Measurements from ENCODE around the gene MORN5.

The MORN5 gene

DNA sequence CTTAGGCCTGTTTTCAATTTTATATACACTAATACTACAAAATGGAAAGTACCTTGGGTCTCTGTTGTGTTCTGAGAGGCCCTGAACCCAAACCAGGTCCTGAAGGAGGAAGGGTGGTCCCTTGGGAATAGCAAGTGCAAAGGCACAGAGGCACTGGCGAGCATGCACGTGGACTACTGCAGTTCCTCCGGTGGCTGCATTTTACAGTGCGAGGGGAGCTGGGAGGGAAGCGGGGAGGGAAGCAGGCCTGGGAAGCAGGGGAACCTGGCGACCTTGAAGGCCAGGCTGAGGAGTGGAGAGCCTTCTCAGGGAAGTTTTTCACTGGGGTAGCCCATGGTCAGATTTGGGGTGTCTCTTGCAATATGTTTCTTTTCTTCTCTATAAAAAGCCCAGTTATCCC lies 33.9 kb downstream of the MORN5 start:
- TF ChIP-seq ZBTB7A (IDR thresholded peaks at IDR 0.05; ENCODE audit: low read depth) (no peak), FOXM1 (IDR thresholded peaks at IDR 0.05; ENCODE audit: borderline replicate concordance, low read depth) (no peak), EP300 (IDR thresholded peaks at IDR 0.05; ENCODE audit: borderline replicate concordance) (no peak), EGR1 (IDR thresholded peaks at IDR 0.05) (no peak), CEBPB (IDR thresholded peaks at IDR 0.05) (no peak), TCF12 (IDR thresholded peaks at IDR 0.05; ENCODE audit: low read depth) (no peak), NFIC (IDR thresholded peaks at IDR 0.05) (no peak), TEAD4 (IDR thresholded peaks at IDR 0.05) (no peak), TAF1 (IDR thresholded peaks at IDR 0.05; ENCODE audit: low read depth) (no peak), CREB1 (IDR thresholded peaks at IDR 0.05; ENCODE audit: low read depth) (no peak), YY1 (IDR thresholded peaks at IDR 0.05; ENCODE audit: low read depth) (no peak), RAD21 (IDR thresholded peaks at IDR 0.05; ENCODE audit: low read depth) (no peak)
- TF ChIP-seq, protein P1, sequence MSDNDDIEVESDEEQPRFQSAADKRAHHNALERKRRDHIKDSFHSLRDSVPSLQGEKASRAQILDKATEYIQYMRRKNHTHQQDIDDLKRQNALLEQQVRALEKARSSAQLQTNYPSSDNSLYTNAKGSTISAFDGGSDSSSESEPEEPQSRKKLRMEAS (IDR thresholded peaks at IDR 0.05): no peak
- TF ChIP-seq, protein P2, sequence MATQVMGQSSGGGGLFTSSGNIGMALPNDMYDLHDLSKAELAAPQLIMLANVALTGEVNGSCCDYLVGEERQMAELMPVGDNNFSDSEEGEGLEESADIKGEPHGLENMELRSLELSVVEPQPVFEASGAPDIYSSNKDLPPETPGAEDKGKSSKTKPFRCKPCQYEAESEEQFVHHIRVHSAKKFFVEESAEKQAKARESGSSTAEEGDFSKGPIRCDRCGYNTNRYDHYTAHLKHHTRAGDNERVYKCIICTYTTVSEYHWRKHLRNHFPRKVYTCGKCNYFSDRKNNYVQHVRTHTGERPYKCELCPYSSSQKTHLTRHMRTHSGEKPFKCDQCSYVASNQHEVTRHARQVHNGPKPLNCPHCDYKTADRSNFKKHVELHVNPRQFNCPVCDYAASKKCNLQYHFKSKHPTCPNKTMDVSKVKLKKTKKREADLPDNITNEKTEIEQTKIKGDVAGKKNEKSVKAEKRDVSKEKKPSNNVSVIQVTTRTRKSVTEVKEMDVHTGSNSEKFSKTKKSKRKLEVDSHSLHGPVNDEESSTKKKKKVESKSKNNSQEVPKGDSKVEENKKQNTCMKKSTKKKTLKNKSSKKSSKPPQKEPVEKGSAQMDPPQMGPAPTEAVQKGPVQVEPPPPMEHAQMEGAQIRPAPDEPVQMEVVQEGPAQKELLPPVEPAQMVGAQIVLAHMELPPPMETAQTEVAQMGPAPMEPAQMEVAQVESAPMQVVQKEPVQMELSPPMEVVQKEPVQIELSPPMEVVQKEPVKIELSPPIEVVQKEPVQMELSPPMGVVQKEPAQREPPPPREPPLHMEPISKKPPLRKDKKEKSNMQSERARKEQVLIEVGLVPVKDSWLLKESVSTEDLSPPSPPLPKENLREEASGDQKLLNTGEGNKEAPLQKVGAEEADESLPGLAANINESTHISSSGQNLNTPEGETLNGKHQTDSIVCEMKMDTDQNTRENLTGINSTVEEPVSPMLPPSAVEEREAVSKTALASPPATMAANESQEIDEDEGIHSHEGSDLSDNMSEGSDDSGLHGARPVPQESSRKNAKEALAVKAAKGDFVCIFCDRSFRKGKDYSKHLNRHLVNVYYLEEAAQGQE (IDR thresholded peaks at IDR 0.05; ENCODE audit: low read depth): no peak
- TF ChIP-seq, protein P3, sequence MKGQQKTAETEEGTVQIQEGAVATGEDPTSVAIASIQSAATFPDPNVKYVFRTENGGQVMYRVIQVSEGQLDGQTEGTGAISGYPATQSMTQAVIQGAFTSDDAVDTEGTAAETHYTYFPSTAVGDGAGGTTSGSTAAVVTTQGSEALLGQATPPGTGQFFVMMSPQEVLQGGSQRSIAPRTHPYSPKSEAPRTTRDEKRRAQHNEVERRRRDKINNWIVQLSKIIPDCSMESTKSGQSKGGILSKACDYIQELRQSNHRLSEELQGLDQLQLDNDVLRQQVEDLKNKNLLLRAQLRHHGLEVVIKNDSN (IDR thresholded peaks at IDR 0.05): no peak

DNA sequence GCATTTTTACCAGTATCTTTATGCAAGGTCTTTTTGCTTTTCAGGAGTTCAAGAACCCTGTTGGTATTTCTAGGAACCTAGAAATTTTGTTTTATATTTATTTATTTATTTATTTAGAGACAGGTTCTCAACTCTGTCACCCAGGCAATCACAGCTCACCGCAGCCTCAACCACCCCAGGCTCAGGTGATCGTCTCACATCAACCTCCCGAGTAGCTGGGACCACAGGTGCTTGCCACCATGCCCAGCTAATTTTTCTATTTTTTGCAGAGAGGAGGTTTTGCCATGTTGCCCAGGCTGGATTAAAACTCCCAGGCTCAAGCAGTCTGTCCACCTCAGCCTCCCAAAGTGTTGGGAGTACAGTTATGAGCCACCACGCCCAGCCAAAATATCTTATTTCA lies 36.2 kb downstream of the MORN5 start:
- TF ChIP-seq CREB1 (IDR thresholded peaks at IDR 0.05; ENCODE audit: low read depth) (no peak), TEAD4 (IDR thresholded peaks at IDR 0.05) (no peak), TAF1 (IDR thresholded peaks at IDR 0.05; ENCODE audit: low read depth) (no peak), RAD21 (IDR thresholded peaks at IDR 0.05; ENCODE audit: low read depth) (no peak), EGR1 (IDR thresholded peaks at IDR 0.05) (no peak)
- TF ChIP-seq, protein P1 (IDR thresholded peaks at IDR 0.05): no peak
- TF ChIP-seq, protein P2 (IDR thresholded peaks at IDR 0.05; ENCODE audit: low read depth): no peak

DNA sequence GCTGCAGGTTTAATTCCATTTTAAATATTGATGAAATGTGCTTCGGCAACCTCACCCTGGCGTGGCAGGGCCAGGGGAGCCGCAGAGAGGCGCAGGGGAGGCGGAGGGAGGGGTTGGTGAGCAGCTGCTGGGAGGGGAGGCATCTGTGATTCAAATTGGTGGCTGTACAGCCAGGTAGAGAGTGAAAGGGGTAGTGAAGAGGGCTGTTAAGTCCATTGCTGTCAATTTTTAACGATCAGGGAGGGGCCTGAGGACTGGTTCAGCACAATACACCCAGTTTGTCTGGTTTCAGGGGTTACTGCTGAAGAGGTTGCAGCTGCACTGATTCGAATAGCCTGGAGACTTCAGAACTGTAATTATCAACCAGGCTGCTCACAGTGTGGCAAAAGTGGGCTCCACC lies 37.7 kb downstream of the MORN5 start:
- TF ChIP-seq NFIC (IDR thresholded peaks at IDR 0.05): no peak
- TF ChIP-seq CREB1 (IDR thresholded peaks at IDR 0.05; ENCODE audit: low read depth): no peak
- TF ChIP-seq, protein P1 (IDR thresholded peaks at IDR 0.05): no peak
- TF ChIP-seq, protein P3 (IDR thresholded peaks at IDR 0.05): no peak
- no peak for TF ChIP-seq CEBPB (IDR thresholded peaks at IDR 0.05)
- TF ChIP-seq ZBTB7A (IDR thresholded peaks at IDR 0.05; ENCODE audit: low read depth): no peak
- TF ChIP-seq TAF1 (IDR thresholded peaks at IDR 0.05; ENCODE audit: low read depth): no peak
- no peak for TF ChIP-seq YY1 (IDR thresholded peaks at IDR 0.05; ENCODE audit: low read depth)
- no peak for TF ChIP-seq RAD21 (IDR thresholded peaks at IDR 0.05; ENCODE audit: low read depth)
- no peak for TF ChIP-seq EGR1 (IDR thresholded peaks at IDR 0.05)
- no peak for TF ChIP-seq TCF12 (IDR thresholded peaks at IDR 0.05; ENCODE audit: low read depth)
- TF ChIP-seq FOXM1 (IDR thresholded peaks at IDR 0.05; ENCODE audit: borderline replicate concordance, low read depth): no peak
- no peak for TF ChIP-seq TEAD4 (IDR thresholded peaks at IDR 0.05)
- TF ChIP-seq EP300 (IDR thresholded peaks at IDR 0.05; ENCODE audit: borderline replicate concordance): no peak
- TF ChIP-seq, protein P2 (IDR thresholded peaks at IDR 0.05; ENCODE audit: low read depth): no peak

DNA sequence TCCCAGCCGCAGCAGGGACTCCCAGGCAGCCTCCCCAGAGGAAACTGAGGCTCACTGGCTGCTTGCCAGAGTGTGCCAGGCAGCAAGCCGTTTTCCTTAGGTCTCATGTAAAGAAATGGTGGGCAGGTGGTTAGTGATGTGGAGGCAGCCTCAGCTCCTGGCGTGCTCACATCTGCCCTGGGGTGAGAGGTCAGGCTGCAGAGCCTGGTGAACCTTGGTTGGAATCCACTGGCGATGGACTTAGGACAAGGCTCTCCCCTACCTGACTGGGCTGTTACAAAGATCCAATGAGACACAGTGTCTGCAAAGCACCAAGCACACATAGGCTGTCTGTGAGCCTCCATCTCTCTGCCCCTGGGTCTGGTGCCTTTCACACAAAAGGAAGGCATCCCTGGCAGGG lies 38.2 kb downstream of the MORN5 start:
- no peak for TF ChIP-seq YY1 (IDR thresholded peaks at IDR 0.05; ENCODE audit: low read depth)
- TF ChIP-seq, protein P2 (IDR thresholded peaks at IDR 0.05; ENCODE audit: low read depth): no peak
- TF ChIP-seq, protein P3 (IDR thresholded peaks at IDR 0.05): no peak
- no peak for TF ChIP-seq ZBTB7A (IDR thresholded peaks at IDR 0.05; ENCODE audit: low read depth)
- TF ChIP-seq TAF1 (IDR thresholded peaks at IDR 0.05; ENCODE audit: low read depth): no peak
- TF ChIP-seq TEAD4 (IDR thresholded peaks at IDR 0.05): no peak
- no peak for TF ChIP-seq CEBPB (IDR thresholded peaks at IDR 0.05)
- no peak for TF ChIP-seq FOXM1 (IDR thresholded peaks at IDR 0.05; ENCODE audit: borderline replicate concordance, low read depth)
- TF ChIP-seq EGR1 (IDR thresholded peaks at IDR 0.05): no peak
